ENCODE results near the gene MPO. TPM values are rescaled to one million over a fixed set of nuclear protein-coding genes. Genes with fewer than 3 reads are reported as not detected.

The MPO gene
- total RNA-seq, 1 donor from 2014 or later: not detected

- Mint-ChIP-seq H3K27me3 (ENCODE audit: unreplicated experiment) (peaks cover 6% of the 10 kb centered on the region), H3K27ac (ENCODE audit: unreplicated experiment) (no peak overlapping the region), H3K36me3 (ENCODE audit: unreplicated experiment) (no peaks in the 10 kb centered on the region), H3K4me1 (ENCODE audit: unreplicated experiment) (peaks cover 2% of the 10 kb centered on the region), H3K4me3 (ENCODE audit: unreplicated experiment) (no peak overlapping the region), H3K9me3 (ENCODE audit: unreplicated experiment) (no peaks in the 10 kb centered on the region)
- DNase-seq (ENCODE audit: extremely low spot score, unreplicated experiment): no peak
- no peak for TF ChIP-seq CTCF (IDR thresholded peaks at IDR 0.05)
Measured at GRCh38 chr17:58285422-58285810, 4.7 kb upstream of the MPO start.

DNA sequence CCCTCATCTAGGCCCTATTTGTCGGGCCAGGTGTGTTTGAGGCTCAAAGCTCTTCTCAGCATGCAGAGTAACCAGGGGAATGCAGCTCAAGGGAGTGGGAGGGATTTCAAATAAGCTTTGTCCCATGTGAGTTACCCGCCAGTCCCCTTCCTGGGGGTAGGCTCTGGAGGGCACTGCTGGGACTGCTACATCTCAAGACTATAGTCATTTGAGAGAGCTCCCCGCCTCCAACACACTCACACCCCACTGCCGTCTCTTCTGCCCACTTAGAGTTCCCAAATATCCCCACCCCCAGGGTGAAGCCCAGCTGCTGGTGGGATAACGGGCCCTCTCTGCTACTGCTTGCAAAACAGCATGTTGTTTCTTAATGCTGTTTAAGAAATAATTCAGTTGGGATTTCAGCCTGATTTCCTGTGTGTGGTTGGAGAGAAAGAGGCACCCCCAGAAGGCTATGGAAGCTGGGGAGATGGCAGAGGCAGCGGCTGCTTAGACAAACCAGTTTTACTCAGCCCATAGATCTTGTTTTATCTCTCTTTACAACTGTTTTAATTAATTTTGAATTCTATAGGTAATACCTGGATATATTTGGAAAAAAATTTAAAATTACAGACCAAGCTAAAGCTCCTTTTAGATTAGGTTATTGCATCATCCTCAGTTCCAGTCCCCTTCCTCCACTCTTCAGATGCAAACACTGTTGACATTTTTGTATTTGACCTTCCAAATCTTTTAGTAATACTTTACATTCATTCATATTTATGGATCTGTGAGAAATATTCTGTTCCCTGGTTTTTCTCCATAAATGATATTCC, 4.1 kb upstream of the MPO start:
- Mint-ChIP-seq H3K27ac (ENCODE audit: unreplicated experiment) (no peak overlapping the region), H3K4me3 (ENCODE audit: unreplicated experiment) (no peak overlapping the region), H3K36me3 (ENCODE audit: unreplicated experiment) (no peaks in the 10 kb centered on the region), H3K9me3 (ENCODE audit: unreplicated experiment) (no peaks in the 10 kb centered on the region), H3K27me3 (ENCODE audit: unreplicated experiment) (peaks cover 1% of the 10 kb centered on the region), H3K4me1 (ENCODE audit: unreplicated experiment) (peaks cover 2% of the 10 kb centered on the region)
- TF ChIP-seq CTCF (IDR thresholded peaks at IDR 0.05): no peak
- peak; percentile 76 for DNase-seq (ENCODE audit: extremely low spot score, unreplicated experiment)

GRCh38 chr17:58283674-58284612, 3.2 kb upstream of the MPO start:
- Mint-ChIP-seq H3K27me3 (ENCODE audit: unreplicated experiment) (no peaks in the 10 kb centered on the region), H3K9me3 (ENCODE audit: unreplicated experiment) (no peaks in the 10 kb centered on the region), H3K27ac (ENCODE audit: unreplicated experiment) (no peak overlapping the region), H3K4me3 (ENCODE audit: unreplicated experiment) (no peak overlapping the region), H3K36me3 (ENCODE audit: unreplicated experiment) (no peaks in the 10 kb centered on the region), H3K4me1 (ENCODE audit: unreplicated experiment) (peaks cover 2% of the 10 kb centered on the region)
- peak; percentile 57 for DNase-seq (ENCODE audit: extremely low spot score, unreplicated experiment)
- no peak for TF ChIP-seq CTCF (IDR thresholded peaks at IDR 0.05)

GRCh38 chr17:58282442-58282841, 1.7 kb upstream of the MPO start:
- Mint-ChIP-seq H3K4me3 (ENCODE audit: unreplicated experiment) (no peak overlapping the region), H3K9me3 (ENCODE audit: unreplicated experiment) (no peaks in the 10 kb centered on the region), H3K27me3 (ENCODE audit: unreplicated experiment) (no peaks in the 10 kb centered on the region), H3K36me3 (ENCODE audit: unreplicated experiment) (no peaks in the 10 kb centered on the region), H3K4me1 (ENCODE audit: unreplicated experiment) (peaks cover 2% of the 10 kb centered on the region), H3K27ac (ENCODE audit: unreplicated experiment) (no peak overlapping the region)
- no peak for TF ChIP-seq CTCF (IDR thresholded peaks at IDR 0.05)
- DNase-seq (ENCODE audit: extremely low spot score, unreplicated experiment): peak; percentile 59

GRCh38 chr17:58281511-58282011, 826 bp upstream of the MPO start:
- no peaks in the 10 kb centered on the region for H3K36me3 Mint-ChIP-seq (ENCODE audit: unreplicated experiment)
- peak; percentile 38 for DNase-seq (ENCODE audit: extremely low spot score, unreplicated experiment)
- no peaks in the 10 kb centered on the region for H3K27me3 Mint-ChIP-seq (ENCODE audit: unreplicated experiment)
- H3K9me3 Mint-ChIP-seq (ENCODE audit: unreplicated experiment): no peaks in the 10 kb centered on the region
- peaks cover 2% of the 10 kb centered on the region for H3K4me1 Mint-ChIP-seq (ENCODE audit: unreplicated experiment)
- H3K4me3 Mint-ChIP-seq (ENCODE audit: unreplicated experiment): no peak overlapping the region
- H3K27ac Mint-ChIP-seq (ENCODE audit: unreplicated experiment): no peak overlapping the region
- TF ChIP-seq CTCF (IDR thresholded peaks at IDR 0.05): no peak
